Heart right ventricle (tissue), 16 donors: ENCODE measurements around the gene ENTPD7. TPM values are rescaled to one million over a fixed set of nuclear protein-coding genes. Genes with fewer than 3 reads are reported as not detected.
"Not testable (repeated sequence)": the region's sequence is repeated elsewhere in the genome, so short reads cannot be mapped to it uniquely, and the experiment has no call there.

ENCODE experiments used
- ATAC-seq, 8 donors: fragments of 200-7000 bp; cut with Tn5 transposase; one replicate each; pipeline ENCODE4 v1.9.1; 2020; ENCODE audit warnings: mild to moderate bottlenecking in 8 of 8, moderate library complexity in 8 of 8, moderate number of reproducible peaks in 1 of 8
- DNase-seq, 2 donors: peaks; one replicate each; pipeline ENCODE4 v3.0.0-alpha.2; 2020
- H3K27ac ChIP-seq, 10 donors: fragments of 200-600 bp; sonication (generic) in 2 of 10; one replicate each; pipeline versions ENCODE4 v1.5.0 to v1.8.0; 2020 to 2022; ENCODE audit warnings: mild to moderate bottlenecking in 3 of 10
- H3K27me3 ChIP-seq, 7 donors: fragments of 200-600 bp; one replicate each; pipeline ENCODE4 v1.8.0; 2021 to 2022; ENCODE audit warnings: mild to moderate bottlenecking in 2 of 7
- H3K36me3 ChIP-seq, 9 donors: fragments of 200-600 bp; sonication (generic) in 1 of 9; one replicate each; pipeline versions ENCODE4 v1.5.0 to v1.8.0; 2020 to 2022; ENCODE audit warnings: mild to moderate bottlenecking in 2 of 9
- H3K4me1 ChIP-seq, 9 donors: fragments of 200-600 bp; sonication (generic) in 1 of 9; one replicate each; pipeline versions ENCODE4 v1.5.0 to v1.8.0; 2020 to 2022; ENCODE audit warnings: mild to moderate bottlenecking in 4 of 9
- H3K4me3 ChIP-seq, 10 donors: fragments of 200-600 bp; sonication (generic) in 2 of 10; one replicate each; pipeline versions ENCODE4 v1.5.0 to v1.8.0; 2020 to 2022; ENCODE audit warnings: mild to moderate bottlenecking in 7 of 10, moderate library complexity in 2 of 10
- H3K9me3 ChIP-seq, 11 donors: fragments of 200-600 bp in 10 of 11; sonication (generic) in 2 of 11; one replicate each; pipeline versions ENCODE4 v1.5.0 to v1.8.0; 2013 to 2022; ENCODE audit warnings: mild to moderate bottlenecking in 2 of 11, control low read depth in 1 of 11, moderate library complexity in 1 of 11
- CTCF ChIP-seq, 9 donors: fragments of 200-600 bp; sonication (generic) in 2 of 9; IDR thresholded peaks; one replicate each; pipeline versions ENCODE4 v1.5.0 to v1.8.0; 2021 to 2022; ENCODE audit warnings: antibody characterized with exemption in 9 of 9, mild to moderate bottlenecking in 5 of 9, moderate library complexity in 1 of 9
- whole genome bisulfite sequencing, 2 donors: extraction: QIAGEN DNeasy Blood & Tissue Kit; methylation state at CpG; one replicate each; pipeline ENCODE4 v1.1.7; 2013; ENCODE audit warnings: inconsistent platforms in 1 of 2; 5-methylcytosine and 5-hydroxymethylcytosine counted together
- intact Hi-C, 10 donors: fragments of 100-400 bp; cut with DNase I; formaldehyde crosslinking; loops; one replicate each; pipeline versions ENCODE4 v1.11.1 to v1.14.2; 2022
- polyA plus RNA-seq, 2 donors: library from polyadenylated mRNA; stranded (reverse); fragments of 200-250 nt; gene quantifications; one replicate each; pipeline ENCODE4 v1.2.3, GENCODE V29; 2013
- total RNA-seq, 10 donors: library from RNA; stranded (reverse); fragmentation: NEBNext Ultra II Directional in 3 of 10; extraction: Animal tissue kit (Norgen Biotek cat#: 25700) in 3 of 10; gene quantifications; one replicate each; pipeline versions ENCODE4 v1.2.1 to v1.2.4, GENCODE V29; 2021 to 2023
- donor health status: Arrhythmogenic right ventricular cardiomyopathy.
- donor health status: ischemic (EF 13 %, LVEDD 7.1; RV severe dilation, severe dysfunction).
- donor health status: healthy with polysubstance abuse.
- donor health status: DM: no; HTN: yes; CAD: no.
- donor health status: DM: no; HTN: no; CAD: no.
- donor health status: ischemic (EF 25% LVEDD 6.9; RV normal size, moderate dysfunction).
- donor health status: ischemic (EF 25% LVEDD 5.7; RV mildly dilated, moderate dysfunction).
- donor health status: healthy.
- donor health status: DM: yes; HTN: yes; CAD: no.
- donor health status: Ischemic cardiomyopathy.
- donor health status: ischemic (EF 35%, LVEDD 5.7; RV mildly dilated, moderate dysfunction).
- donor health status: nonischemic (EF 11% LVEDD 7.7; RV severe dilation, severe dysfunction).
- donor health status: DM: yes; HTN: yes; CAD: no.
- donor health status: PGD.
- donor health status: ischemic (EF 29% LVEDD 5.4; RV normal size, mild dysfunction).
- donor health status: nonischemic (EF 23%, LVEDD 6.1; RV moderate dilation, normal function).

ENTPD7 gene
- total and polyA plus RNA-seq, 12 donors, result 0.22 to 3.8 (median 2.3) TPM

DNA sequence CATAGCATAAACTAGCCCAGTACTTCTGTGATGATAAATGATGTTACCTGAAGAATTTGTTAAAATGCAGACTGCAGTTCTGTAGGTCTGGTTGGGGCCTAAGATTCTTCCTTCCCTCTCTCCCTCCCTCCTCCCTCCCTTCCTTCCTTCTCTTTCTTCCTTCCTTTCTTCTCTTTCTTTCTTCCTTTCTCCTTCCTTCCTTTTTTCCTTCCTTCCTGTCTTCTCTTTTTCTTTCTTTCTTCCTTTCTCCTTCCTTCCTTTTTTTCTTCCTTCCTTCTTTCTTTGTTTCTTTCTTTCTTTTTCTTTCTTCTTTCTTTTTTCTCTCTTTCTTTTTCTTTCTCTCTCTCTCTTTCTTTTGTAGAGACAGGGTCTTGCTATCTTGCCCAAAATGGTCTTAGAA lies 35.4 kb upstream of the ENTPD7 start:
- no peaks in the 10 kb centered on the region for H3K36me3 ChIP-seq
- ATAC-seq, result no peak
- H3K27ac ChIP-seq, result no peak overlapping the region
- H3K9me3 ChIP-seq, result no peaks in the 10 kb centered on the region
- intact Hi-C loops, result loop anchor here in 3 of 10 donors (5.0 to 10.0 kb wide), 3 partner anchors 33 to 108 kb away; partner anchors contain the start of genes COX15 (in 1 of the 3), CUTC (in 1 of the 3) and ENTPD7 (in 1 of the 3)
- H3K4me1 ChIP-seq, result peaks cover 0 to 22% (median 15%) of the 10 kb centered on the region in 9 donors
- TF ChIP-seq CTCF (IDR thresholded peaks at IDR 0.05), result no peak
- no peak overlapping the region for H3K4me3 ChIP-seq
- no peaks in the 10 kb centered on the region for H3K27me3 ChIP-seq
- DNase-seq, result no peak

- not testable (repeated sequence) for DNase-seq, ATAC-seq, H3K9me3 ChIP-seq, H3K4me3 ChIP-seq, H3K27me3 ChIP-seq, H3K27ac ChIP-seq, H3K36me3 ChIP-seq
- H3K4me1 ChIP-seq, result peaks cover 0 to 12% (median 8%) of the 10 kb centered on the region in 9 donors
- intact Hi-C loops, result loop anchor here in 2 of 10 donors (10.0 kb wide), 1 partner anchor 80 kb away; no protein-coding TSS in a partner anchor
- 63 to 90% methylated on average over 3 of the region's 3 CpGs for WGBS, 2 donors
These were observed 34.2 kb upstream of the ENTPD7 start for GRCh38 chr10:99625124-99625523.

GRCh38 chr10:99628923-99629624 lies 30.2 kb upstream of the ENTPD7 start:
- H3K27ac ChIP-seq, result no peak overlapping the region
- intact Hi-C loops, result loop anchor here in 2 of 10 donors (10.0 kb wide), 1 partner anchor 76 kb away; no protein-coding TSS in a partner anchor
- H3K4me3 ChIP-seq, result no peak overlapping the region
- H3K27me3 ChIP-seq, result peaks cover 0 to 5% (median 0%) of the 10 kb centered on the region in 7 donors
- DNase-seq (no peak), ATAC-seq (no peak)
- WGBS, 2 donors, result 86 to 90% methylated on average over 1 of the region's 1 CpG
- H3K9me3 ChIP-seq, result no peaks in the 10 kb centered on the region
- H3K4me1 ChIP-seq, result peaks cover 0 to 3% (median 0%) of the 10 kb centered on the region in 9 donors
- TF ChIP-seq CTCF (IDR thresholded peaks at IDR 0.05), result no peak
- no peaks in the 10 kb centered on the region for H3K36me3 ChIP-seq

DNA sequence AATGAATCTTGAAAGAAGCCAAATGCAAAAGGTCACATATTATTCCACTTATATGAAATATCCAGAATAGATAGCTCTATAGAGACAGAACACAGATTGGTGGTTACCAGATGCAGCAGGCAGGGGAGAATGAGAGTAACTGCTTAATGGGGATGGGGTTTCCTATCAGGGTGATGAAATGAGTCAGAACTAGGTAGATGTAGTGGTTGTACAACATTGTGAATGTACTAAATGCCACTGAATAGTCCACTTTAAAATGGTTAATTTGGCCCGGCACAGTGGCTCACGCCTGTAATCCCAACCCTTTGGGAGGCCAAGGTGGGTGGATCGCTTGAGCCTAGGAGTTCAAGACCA lies 29.7 kb upstream of the ENTPD7 start:
- H3K4me3 ChIP-seq, result no peak overlapping the region
- DNase-seq (no peak), ATAC-seq (no peak)
- H3K27me3 ChIP-seq, result peaks cover 0 to 5% (median 0%) of the 10 kb centered on the region in 7 donors
- H3K27ac ChIP-seq, result no peak overlapping the region
- no peak for TF ChIP-seq CTCF (IDR thresholded peaks at IDR 0.05)
- WGBS, 2 donors, result 60 to 88% methylated on average over 3 of the region's 3 CpGs
- H3K4me1 ChIP-seq, result peaks cover 0 to 3% (median 0%) of the 10 kb centered on the region in 9 donors
- intact Hi-C loops, result loop anchor here in 2 of 10 donors (10.0 kb wide), 1 partner anchor 75 kb away; no protein-coding TSS in a partner anchor
- no peaks in the 10 kb centered on the region for H3K36me3 ChIP-seq
- H3K9me3 ChIP-seq, result no peaks in the 10 kb centered on the region

- Histone ChIP-seq H3K4me3 (no peak overlapping the region), H3K9me3 (no peaks in the 10 kb centered on the region), H3K36me3 (no peaks in the 10 kb centered on the region), H3K4me1 (peaks cover 0 to 3% (median 0%) of the 10 kb centered on the region in 9 donors), H3K27me3 (peaks cover 0 to 5% (median 0%) of the 10 kb centered on the region in 7 donors), H3K27ac (no peak overlapping the region)
- ATAC-seq, result peak in 2 of 8 donors; percentile 37 to 42
- peak in 7 of 9 donors; percentile 21 to 50 (median 35) for TF ChIP-seq CTCF (IDR thresholded peaks at IDR 0.05)
- intact Hi-C loops, result no loop called here
- DNase-seq, result no peak
- WGBS, 2 donors, result 32 to 50% methylated on average over 2 of the region's 2 CpGs
These were observed 28.9 kb upstream of the ENTPD7 start for GRCh38 chr10:99630433-99630832.
